Loucy (cell line): ENCODE results near the gene USP11.

ENCODE experiments used
- H2AFZ ChIP-seq: fragments of 200-600 bp; sonication (generic); 2 replicates; pipeline ENCODE4 v1.6.0; 2016; ENCODE audit warnings: antibody characterized with exemption, mild to moderate bottlenecking, low read length, moderate library complexity
- H3F3A ChIP-seq: fragments of 200-600 bp; 2 replicates; pipeline ENCODE4 v1.6.0; 2016; ENCODE audit warnings: antibody characterized with exemption, low read depth, mild to moderate bottlenecking
- H3K27me3 ChIP-seq: fragments of 200-600 bp; sonication (generic); 2 replicates; pipeline ENCODE4 v1.6.1; 2014; ENCODE audit warnings: low read length, mild to moderate bottlenecking; ENCODE audit not compliant: insufficient read depth, poor library complexity, severe bottlenecking
- H3K36me3 ChIP-seq: fragments of 200-600 bp; sonication (generic); 2 replicates; pipeline ENCODE4 v1.6.1; 2016; ENCODE audit warnings: low read length; ENCODE audit not compliant: insufficient read depth
- H3K4me1 ChIP-seq: fragments of 200-600 bp; sonication (generic); 2 replicates; pipeline ENCODE4 v1.5.1; 2014; ENCODE audit warnings: low read length, mild to moderate bottlenecking; ENCODE audit not compliant: insufficient read depth, poor library complexity, severe bottlenecking
- H3K4me2 ChIP-seq: fragments of 200-600 bp; sonication (generic); 2 replicates; pipeline ENCODE4 v1.6.0; 2014; ENCODE audit warnings: antibody characterized with exemption, low read length, low read depth, mild to moderate bottlenecking; ENCODE audit not compliant: poor library complexity, severe bottlenecking
- H3K4me3 ChIP-seq: fragments of 200-600 bp; sonication (generic); 2 replicates; pipeline ENCODE4 v1.5.1; 2014; ENCODE audit warnings: low read length, mild to moderate bottlenecking, mixed read lengths; ENCODE audit not compliant: poor library complexity, severe bottlenecking
- H3K79me2 ChIP-seq: fragments of 200-600 bp; sonication (generic); 2 replicates; pipeline ENCODE4 v1.6.1; 2014; ENCODE audit warnings: low read length; ENCODE audit not compliant: insufficient read depth
- H3K9ac ChIP-seq: fragments of 200-600 bp; sonication (generic); 2 replicates; pipeline ENCODE4 v1.6.0; 2014; ENCODE audit warnings: mild to moderate bottlenecking, low read depth, low read length, moderate library complexity; ENCODE audit not compliant: poor library complexity, severe bottlenecking
- H3K9me2 ChIP-seq: fragments of 200-600 bp; sonication (generic); replicated peaks from 2 replicates; pipeline ENCODE4 v1.6.1; 2016; ENCODE audit warnings: low read depth, low read length, mixed read lengths
- H3K9me3 ChIP-seq: fragments of 200-600 bp; sonication (generic); 2 replicates; pipeline ENCODE4 v1.6.1; 2014; ENCODE audit warnings: mild to moderate bottlenecking, antibody characterized with exemption, low read length, low read depth; ENCODE audit not compliant: insufficient read depth
- H4K20me1 ChIP-seq: fragments of 200-600 bp; sonication (generic); 2 replicates; pipeline ENCODE4 v1.6.0; 2014; ENCODE audit warnings: antibody characterized with exemption, low read length, mild to moderate bottlenecking; ENCODE audit not compliant: insufficient read depth, poor library complexity, severe bottlenecking
- EZH2phosphoT487 ChIP-seq: fragments of 200-600 bp; IDR thresholded peaks from 2 replicates; pipeline ENCODE4 v1.6.1; 2018; ENCODE audit warnings: antibody characterized with exemption, mild to moderate bottlenecking, moderate library complexity, borderline replicate concordance
- TF ChIP-seq, protein P1 (sequence below): fragments of 200-600 bp; sonication (generic); conservative IDR thresholded peaks from 2 replicates; pipeline ENCODE4 v1.5.1; 2014; ENCODE audit warnings: mild to moderate bottlenecking, antibody characterized with exemption, low read length

Gene USP11

DNA sequence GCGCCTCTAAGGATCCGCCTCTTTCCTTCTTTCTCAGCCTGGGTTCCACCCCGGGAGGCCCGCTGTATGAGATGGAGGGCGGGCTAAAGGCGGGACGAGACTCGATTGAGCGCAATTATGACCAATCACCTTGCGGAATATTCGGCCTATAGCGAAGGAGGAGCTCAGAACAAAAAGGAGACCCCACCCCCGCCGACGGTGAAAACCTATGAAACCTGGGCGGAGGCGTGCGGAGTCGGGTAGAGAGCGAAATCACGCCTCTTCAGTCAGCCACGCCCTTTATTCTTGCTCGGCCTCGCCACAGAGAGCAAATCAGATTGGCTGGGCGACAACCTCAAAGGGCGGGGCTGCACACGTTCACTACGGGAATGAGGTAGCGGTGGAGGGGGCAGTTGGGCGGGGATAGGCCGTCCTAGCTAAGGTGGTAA is 14.9 kb upstream of the USP11 start:
- Histone ChIP-seq H3K27me3 (peaks cover 4% of the 10 kb centered on the region), H3K36me3 (peaks cover 22% of the 10 kb centered on the region; the same call in 1 of the 2 replicates), H3F3A (no peaks in the 10 kb centered on the region), H3K79me2 (peaks cover 42% of the 10 kb centered on the region), H4K20me1 (peaks cover 37% of the 10 kb centered on the region), H3K4me3 (peak overlapping the region; percentile 79), H3K9ac (peak overlapping the region; percentile 78), H3K9me3 (no peaks in the 10 kb centered on the region), H2AFZ (peak overlapping the region; percentile 71), H3K9me2 (no peaks in the 10 kb centered on the region), H3K4me1 (peaks cover 10% of the 10 kb centered on the region), H3K4me2 (peak overlapping the region; percentile 96)
- TF ChIP-seq, protein P1, sequence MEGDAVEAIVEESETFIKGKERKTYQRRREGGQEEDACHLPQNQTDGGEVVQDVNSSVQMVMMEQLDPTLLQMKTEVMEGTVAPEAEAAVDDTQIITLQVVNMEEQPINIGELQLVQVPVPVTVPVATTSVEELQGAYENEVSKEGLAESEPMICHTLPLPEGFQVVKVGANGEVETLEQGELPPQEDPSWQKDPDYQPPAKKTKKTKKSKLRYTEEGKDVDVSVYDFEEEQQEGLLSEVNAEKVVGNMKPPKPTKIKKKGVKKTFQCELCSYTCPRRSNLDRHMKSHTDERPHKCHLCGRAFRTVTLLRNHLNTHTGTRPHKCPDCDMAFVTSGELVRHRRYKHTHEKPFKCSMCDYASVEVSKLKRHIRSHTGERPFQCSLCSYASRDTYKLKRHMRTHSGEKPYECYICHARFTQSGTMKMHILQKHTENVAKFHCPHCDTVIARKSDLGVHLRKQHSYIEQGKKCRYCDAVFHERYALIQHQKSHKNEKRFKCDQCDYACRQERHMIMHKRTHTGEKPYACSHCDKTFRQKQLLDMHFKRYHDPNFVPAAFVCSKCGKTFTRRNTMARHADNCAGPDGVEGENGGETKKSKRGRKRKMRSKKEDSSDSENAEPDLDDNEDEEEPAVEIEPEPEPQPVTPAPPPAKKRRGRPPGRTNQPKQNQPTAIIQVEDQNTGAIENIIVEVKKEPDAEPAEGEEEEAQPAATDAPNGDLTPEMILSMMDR: no peak
- TF ChIP-seq EZH2phosphoT487: no peak

DNA sequence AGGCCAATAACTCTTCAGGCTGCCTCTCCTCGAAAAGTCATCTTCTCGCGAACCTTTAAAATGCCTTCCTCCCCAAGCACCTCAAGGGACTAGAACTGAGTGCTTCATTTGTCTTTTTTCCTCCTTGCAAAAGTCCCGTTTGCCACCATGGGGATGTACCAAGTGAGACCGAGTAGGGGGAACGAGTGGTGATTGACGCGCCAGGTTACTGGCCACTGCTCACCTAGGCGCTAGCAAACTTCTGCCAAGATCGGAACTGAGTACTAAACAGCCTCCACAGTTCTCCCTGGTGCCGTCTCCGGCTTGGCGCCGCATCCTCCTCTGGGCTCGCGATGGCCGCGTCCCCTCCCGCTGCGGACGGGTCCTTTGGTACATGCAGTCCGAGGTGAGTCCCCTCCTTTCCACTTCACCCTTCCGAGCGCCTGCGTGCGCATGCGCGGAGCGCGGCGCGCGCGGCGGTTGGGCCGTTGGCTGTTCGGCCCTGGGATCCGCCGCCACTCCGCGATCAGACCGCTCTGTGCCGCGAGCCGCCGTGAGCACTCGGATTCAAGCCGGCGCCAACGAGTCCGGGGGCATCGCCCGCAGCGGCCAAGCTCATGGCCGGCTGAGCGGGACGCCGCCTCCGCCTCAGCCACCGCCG is 14.4 kb upstream of the USP11 start, which contains the start of gene CDK16:
CDK16 (plus strand) TSS at position 402 of the 640 bp plus-strand sequence. CDS start 4,877 bp downstream, outside the sequence.
- H3K4me2 ChIP-seq: peak within 1 kb of the TSS; percentile 96
- H3K9ac ChIP-seq: peak within 1 kb of the TSS; percentile 78
- peaks cover 4% of the 10 kb centered on the region for H3K27me3 ChIP-seq
- peak within 1 kb of the TSS; percentile 79 for H3K4me3 ChIP-seq
- no peaks in the 10 kb centered on the region for H3F3A ChIP-seq
- H3K4me1 ChIP-seq: peaks cover 10% of the 10 kb centered on the region
- peaks cover 48% of the 10 kb centered on the region for H3K79me2 ChIP-seq
- H2AFZ ChIP-seq: peak within 1 kb of the TSS; percentile 71
- no peaks in the 10 kb centered on the region for H3K9me2 ChIP-seq
- H3K9me3 ChIP-seq: no peaks in the 10 kb centered on the region
- H3K36me3 ChIP-seq: peaks cover 23% of the 10 kb centered on the region; the same call in 1 of the 2 replicates
- H4K20me1 ChIP-seq: peaks cover 43% of the 10 kb centered on the region
- TF ChIP-seq, protein P1: no peak
- no peak for TF ChIP-seq EZH2phosphoT487

DNA sequence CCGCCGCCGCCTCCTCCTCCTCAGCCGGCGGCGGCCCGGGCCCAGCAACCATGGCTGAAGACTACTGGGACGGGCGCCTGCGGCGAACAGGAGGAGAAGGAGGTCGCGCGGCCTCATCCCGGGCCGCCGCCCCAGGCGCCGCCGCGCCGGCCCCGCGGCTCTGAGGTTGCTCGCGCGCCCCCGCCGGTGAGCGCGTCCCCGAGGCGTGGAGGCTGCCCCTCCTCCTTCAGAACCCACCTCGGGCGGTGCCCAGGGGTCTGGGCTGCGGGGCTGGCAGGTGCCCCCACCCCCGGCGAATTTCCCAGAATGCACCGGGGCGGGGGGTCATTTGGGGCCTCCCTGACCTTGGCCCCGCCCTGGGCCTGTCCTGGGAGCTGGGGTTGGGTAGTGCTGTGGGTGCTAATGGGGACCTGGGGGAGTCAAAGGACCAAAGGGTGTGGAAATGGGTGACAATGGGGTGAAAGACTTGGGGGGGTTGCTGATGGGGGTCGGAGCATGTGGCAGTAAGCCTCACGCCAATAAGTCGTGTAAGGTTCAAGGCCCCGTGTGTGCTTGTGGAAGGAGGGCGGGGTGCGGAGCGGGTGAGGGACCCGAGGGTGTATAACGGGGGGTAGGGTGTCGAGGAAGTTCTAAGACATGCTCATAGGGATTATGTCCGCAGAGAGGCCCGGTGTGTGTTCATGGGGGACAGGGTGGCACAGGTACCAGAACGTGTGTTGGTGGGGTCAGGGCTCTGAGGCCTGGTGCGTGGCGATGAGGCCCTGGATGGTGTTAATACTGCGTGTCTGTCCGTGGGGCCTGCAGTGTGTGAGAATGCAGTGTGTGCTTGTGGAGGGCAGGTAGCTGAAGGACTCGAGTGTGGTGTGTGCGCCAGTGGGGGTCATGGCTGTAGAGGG is 13.6 kb upstream of the USP11 start:
- peak overlapping the region; percentile 78 for H3K9ac ChIP-seq
- peak overlapping the region; percentile 95 for H3K4me2 ChIP-seq
- peaks cover 46% of the 10 kb centered on the region for H4K20me1 ChIP-seq
- H3K27me3 ChIP-seq: peaks cover 4% of the 10 kb centered on the region
- H3K9me3 ChIP-seq: no peaks in the 10 kb centered on the region
- H3K9me2 ChIP-seq: no peaks in the 10 kb centered on the region
- H3K4me1 ChIP-seq: peaks cover 10% of the 10 kb centered on the region
- no peaks in the 10 kb centered on the region for H3F3A ChIP-seq
- H2AFZ ChIP-seq: no peak overlapping the region
- peaks cover 25% of the 10 kb centered on the region; the same call in 1 of the 2 replicates for H3K36me3 ChIP-seq
- peaks cover 53% of the 10 kb centered on the region for H3K79me2 ChIP-seq
- TF ChIP-seq EZH2phosphoT487: no peak
- TF ChIP-seq, protein P1: no peak
- H3K4me3 ChIP-seq: peak overlapping the region; percentile 79
